ENCODE data around the gene AP5B1. TPM values are rescaled to one million over a fixed set of nuclear protein-coding genes. Genes with fewer than 3 reads are reported as not detected.
A peak's percentile ranks its signal among the peaks of the same experiment; 100 is the strongest.
"Not testable (repeated sequence)": the region's sequence is repeated elsewhere in the genome, so short reads cannot be mapped to it uniquely, and the experiment has no call there.

The AP5B1 gene
- total RNA-seq, 1 donor from 2014 or later = 19.3 TPM

DNA sequence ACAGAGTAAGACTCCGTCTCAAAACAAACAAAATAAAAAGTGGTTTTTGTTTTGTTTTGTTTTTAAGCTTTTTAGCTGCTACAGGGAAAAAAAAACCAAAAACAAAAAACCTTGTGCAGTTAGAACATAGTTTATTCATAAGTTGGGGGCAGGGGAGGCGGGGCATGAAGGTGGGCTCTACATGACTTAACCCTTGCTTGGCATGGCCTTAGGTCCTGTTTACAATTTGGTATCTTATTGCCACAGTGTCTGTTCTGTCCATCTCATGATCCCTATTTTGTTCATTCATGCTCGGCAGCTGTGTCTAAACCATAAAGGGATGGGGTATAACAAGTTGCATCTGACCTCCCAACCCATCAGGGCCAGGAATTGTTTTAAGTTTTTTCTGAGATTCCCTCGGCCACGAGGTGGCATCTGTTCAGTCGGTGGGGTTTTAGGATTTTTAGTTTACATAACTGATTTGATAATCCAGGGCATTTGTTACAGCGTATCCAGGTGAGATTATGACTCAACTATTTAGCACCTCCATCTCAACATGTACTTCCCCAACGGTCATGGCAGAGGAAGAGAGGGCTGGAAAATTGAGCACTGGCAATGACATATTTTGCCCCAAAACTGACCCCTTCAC lies 6.9 kb downstream of the AP5B1 start:
- peaks cover 6% of the 10 kb centered on the region for H3K4me1 Mint-ChIP-seq (ENCODE audit: low read depth)
- TF ChIP-seq, protein P1, sequence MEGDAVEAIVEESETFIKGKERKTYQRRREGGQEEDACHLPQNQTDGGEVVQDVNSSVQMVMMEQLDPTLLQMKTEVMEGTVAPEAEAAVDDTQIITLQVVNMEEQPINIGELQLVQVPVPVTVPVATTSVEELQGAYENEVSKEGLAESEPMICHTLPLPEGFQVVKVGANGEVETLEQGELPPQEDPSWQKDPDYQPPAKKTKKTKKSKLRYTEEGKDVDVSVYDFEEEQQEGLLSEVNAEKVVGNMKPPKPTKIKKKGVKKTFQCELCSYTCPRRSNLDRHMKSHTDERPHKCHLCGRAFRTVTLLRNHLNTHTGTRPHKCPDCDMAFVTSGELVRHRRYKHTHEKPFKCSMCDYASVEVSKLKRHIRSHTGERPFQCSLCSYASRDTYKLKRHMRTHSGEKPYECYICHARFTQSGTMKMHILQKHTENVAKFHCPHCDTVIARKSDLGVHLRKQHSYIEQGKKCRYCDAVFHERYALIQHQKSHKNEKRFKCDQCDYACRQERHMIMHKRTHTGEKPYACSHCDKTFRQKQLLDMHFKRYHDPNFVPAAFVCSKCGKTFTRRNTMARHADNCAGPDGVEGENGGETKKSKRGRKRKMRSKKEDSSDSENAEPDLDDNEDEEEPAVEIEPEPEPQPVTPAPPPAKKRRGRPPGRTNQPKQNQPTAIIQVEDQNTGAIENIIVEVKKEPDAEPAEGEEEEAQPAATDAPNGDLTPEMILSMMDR (IDR thresholded peaks at IDR 0.05; ENCODE audit: unreplicated experiment) = no peak
- H3K27me3 Mint-ChIP-seq = no peaks in the 10 kb centered on the region
- H3K36me3 Mint-ChIP-seq (ENCODE audit: insufficient read depth) = no peaks in the 10 kb centered on the region
- H3K27ac Mint-ChIP-seq = no peak overlapping the region
- no peak for DNase-seq (ENCODE audit: low spot score, unreplicated experiment)
- no peaks in the 10 kb centered on the region for H3K9me3 Mint-ChIP-seq (ENCODE audit: low read depth)
- no peak overlapping the region for H3K4me3 Mint-ChIP-seq (ENCODE audit: low read depth)

GRCh38 chr11:65771589-65772112 lies 9.1 kb downstream of the AP5B1 start:
- H3K4me1 Mint-ChIP-seq (ENCODE audit: low read depth) = peaks cover 6% of the 10 kb centered on the region
- peak overlapping the region; percentile 54 for H3K27ac Mint-ChIP-seq
- no peak overlapping the region for H3K4me3 Mint-ChIP-seq (ENCODE audit: low read depth)
- TF ChIP-seq, protein P1 (IDR thresholded peaks at IDR 0.05; ENCODE audit: unreplicated experiment) = no peak
- H3K36me3 Mint-ChIP-seq (ENCODE audit: insufficient read depth) = no peaks in the 10 kb centered on the region
- DNase-seq (ENCODE audit: low spot score, unreplicated experiment) = no peak
- H3K27me3 Mint-ChIP-seq = no peaks in the 10 kb centered on the region
- no peaks in the 10 kb centered on the region for H3K9me3 Mint-ChIP-seq (ENCODE audit: low read depth)

DNA sequence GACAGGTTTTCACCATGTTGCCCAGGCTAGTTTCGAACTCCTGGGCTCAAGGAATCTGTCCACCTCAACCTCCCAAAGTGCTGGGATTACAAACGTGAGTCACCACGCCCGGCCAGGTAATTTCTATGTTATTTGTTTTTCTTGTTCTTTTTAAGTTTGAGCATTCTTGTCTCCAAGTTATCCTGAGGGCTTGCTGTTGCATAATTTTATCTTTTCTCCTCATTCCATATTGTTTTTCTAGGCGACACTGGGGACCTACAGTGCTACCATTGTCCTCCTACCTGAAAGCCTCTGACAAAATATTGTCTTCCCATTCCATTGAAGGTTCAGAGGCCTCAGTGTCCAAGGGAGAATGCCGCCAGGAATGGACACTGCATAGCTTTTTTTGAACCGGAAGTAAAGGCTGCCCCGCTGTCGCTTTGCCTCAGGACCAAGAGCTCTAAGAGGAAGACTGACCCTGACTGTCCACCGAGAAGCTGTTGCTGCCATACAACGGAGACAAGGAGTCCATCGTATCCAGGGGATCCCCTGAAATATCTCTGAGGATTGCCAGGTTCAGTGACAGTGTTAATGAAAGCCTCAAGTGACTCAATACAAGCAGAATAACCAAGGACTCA lies 9.7 kb downstream of the AP5B1 start:
- no peaks in the 10 kb centered on the region for H3K9me3 Mint-ChIP-seq (ENCODE audit: low read depth)
- no peak for DNase-seq (ENCODE audit: low spot score, unreplicated experiment)
- H3K36me3 Mint-ChIP-seq (ENCODE audit: insufficient read depth) = no peaks in the 10 kb centered on the region
- no peaks in the 10 kb centered on the region for H3K27me3 Mint-ChIP-seq
- H3K4me1 Mint-ChIP-seq (ENCODE audit: low read depth) = peaks cover 6% of the 10 kb centered on the region
- TF ChIP-seq, protein P1 (IDR thresholded peaks at IDR 0.05; ENCODE audit: unreplicated experiment) = no peak
- no peak overlapping the region for H3K4me3 Mint-ChIP-seq (ENCODE audit: low read depth)
- H3K27ac Mint-ChIP-seq = peak overlapping the region; percentile 54

DNA sequence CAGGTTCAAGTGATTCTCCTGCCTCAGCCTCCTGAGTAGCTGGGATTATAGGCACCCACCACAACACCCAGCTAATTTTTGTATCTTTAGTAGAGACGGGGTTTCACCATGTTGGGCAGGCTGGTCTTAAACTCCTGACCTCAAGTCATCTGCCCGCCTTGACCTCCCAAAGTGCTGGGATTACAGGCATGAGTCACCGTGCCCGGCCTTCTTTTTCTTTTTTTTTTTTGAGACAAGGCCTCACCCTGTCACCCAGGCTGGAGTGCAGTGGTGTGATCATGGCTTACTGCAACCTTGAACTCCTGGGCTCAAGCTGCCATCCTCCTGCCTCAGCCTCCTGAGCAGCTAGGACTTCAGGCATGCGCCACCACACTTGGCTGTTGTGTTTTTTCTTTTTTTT lies 13.0 kb downstream of the AP5B1 start:
- H3K27me3 Mint-ChIP-seq; H3K4me3 Mint-ChIP-seq (ENCODE audit: low read depth); H3K27ac Mint-ChIP-seq; H3K9me3 Mint-ChIP-seq (ENCODE audit: low read depth); DNase-seq (ENCODE audit: low spot score, unreplicated experiment); H3K36me3 Mint-ChIP-seq (ENCODE audit: insufficient read depth): not testable (repeated sequence)
- H3K4me1 Mint-ChIP-seq (ENCODE audit: low read depth) = peaks cover 15% of the 10 kb centered on the region

DNA sequence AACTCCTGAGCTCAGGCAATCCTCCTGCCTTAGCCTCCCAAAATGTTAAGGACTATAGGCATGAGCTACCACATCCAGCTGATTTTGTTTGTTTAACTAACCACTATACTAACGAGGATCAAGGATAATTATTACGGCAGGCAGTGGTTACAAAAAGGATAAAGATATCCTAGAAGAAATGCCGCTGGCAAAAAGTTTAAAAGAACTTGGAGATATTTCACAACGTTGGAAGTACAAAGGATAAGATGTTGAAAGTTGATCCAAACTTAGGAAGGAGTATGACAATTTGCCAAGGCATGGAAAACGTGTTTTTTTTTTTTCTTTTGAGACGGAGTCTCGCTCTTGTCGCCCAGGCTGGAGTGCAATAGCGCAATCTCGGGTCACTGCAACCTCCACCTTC lies 13.4 kb downstream of the AP5B1 start:
- Mint-ChIP-seq H3K36me3 (ENCODE audit: insufficient read depth) (peaks cover 1% of the 10 kb centered on the region), H3K4me1 (ENCODE audit: low read depth) (peaks cover 15% of the 10 kb centered on the region), H3K9me3 (ENCODE audit: low read depth) (no peaks in the 10 kb centered on the region), H3K4me3 (ENCODE audit: low read depth) (no peak overlapping the region), H3K27me3 (no peaks in the 10 kb centered on the region), H3K27ac (no peak overlapping the region)
- TF ChIP-seq, protein P1 (IDR thresholded peaks at IDR 0.05; ENCODE audit: unreplicated experiment) = no peak
- DNase-seq (ENCODE audit: low spot score, unreplicated experiment) = no peak

GRCh38 chr11:65766535-65766934 lies 14.2 kb downstream of the AP5B1 start:
- TF ChIP-seq, protein P1 (IDR thresholded peaks at IDR 0.05; ENCODE audit: unreplicated experiment) = no peak
- H3K4me1 Mint-ChIP-seq (ENCODE audit: low read depth) = peaks cover 13% of the 10 kb centered on the region
- H3K9me3 Mint-ChIP-seq (ENCODE audit: low read depth) = no peaks in the 10 kb centered on the region
- no peak overlapping the region for H3K4me3 Mint-ChIP-seq (ENCODE audit: low read depth)
- H3K27me3 Mint-ChIP-seq = no peaks in the 10 kb centered on the region
- peaks cover 2% of the 10 kb centered on the region for H3K36me3 Mint-ChIP-seq (ENCODE audit: insufficient read depth)
- no peak for DNase-seq (ENCODE audit: low spot score, unreplicated experiment)
- H3K27ac Mint-ChIP-seq = no peak overlapping the region
